WTC11 (cell line): Measurements from ENCODE around the gene HECTD4.

Experiments
- CTCF ChIP-seq: fragments of 200-600 bp; IDR thresholded peaks from 2 replicates; pipeline ENCODE4 v1.8.0; 2022; ENCODE audit warnings: antibody characterized with exemption
- MAX ChIP-seq: sonication (generic); formaldehyde crosslinking; IDR thresholded peaks from 2 replicates; pipeline ENCODE4 v1.8.0; 2022; ENCODE audit warnings: mild to moderate bottlenecking, missing genetic modification reagents
- NFYB ChIP-seq: sonication (generic); formaldehyde crosslinking; conservative IDR thresholded peaks from 2 replicates; pipeline ENCODE4 v1.8.0; 2022; ENCODE audit warnings: low read depth, missing genetic modification reagents
- PRDM15 ChIP-seq: sonication (generic); formaldehyde crosslinking; IDR thresholded peaks from 2 replicates; pipeline ENCODE4 v1.8.0; 2022; ENCODE audit warnings: missing genetic modification reagents
- ZNF416 ChIP-seq: fragments of 250-450 bp; sonication (Bioruptor Pico); IDR thresholded peaks from 2 replicates; pipeline ENCODE4 v1.9.0; 2021; ENCODE audit warnings: mild to moderate bottlenecking, inconsistent platforms
- ZNF423 ChIP-seq: fragments of 250-450 bp; sonication (Bioruptor Pico); IDR thresholded peaks from 2 replicates; pipeline ENCODE4 v2.1.2; 2022; ENCODE audit warnings: mild to moderate bottlenecking, moderate library complexity
- TF ChIP-seq, protein P1 (sequence below): sonication (generic); formaldehyde crosslinking; IDR thresholded peaks from 2 replicates; pipeline ENCODE4 v1.8.1; 2023; ENCODE audit warnings: mild to moderate bottlenecking, missing genetic modification reagents, borderline replicate concordance
- TF ChIP-seq, protein P2 (sequence below): sonication (generic); formaldehyde crosslinking; IDR thresholded peaks from 2 replicates; pipeline ENCODE4 v1.8.1; 2023; ENCODE audit warnings: mild to moderate bottlenecking, missing genetic modification reagents, moderate library complexity

DNA sequence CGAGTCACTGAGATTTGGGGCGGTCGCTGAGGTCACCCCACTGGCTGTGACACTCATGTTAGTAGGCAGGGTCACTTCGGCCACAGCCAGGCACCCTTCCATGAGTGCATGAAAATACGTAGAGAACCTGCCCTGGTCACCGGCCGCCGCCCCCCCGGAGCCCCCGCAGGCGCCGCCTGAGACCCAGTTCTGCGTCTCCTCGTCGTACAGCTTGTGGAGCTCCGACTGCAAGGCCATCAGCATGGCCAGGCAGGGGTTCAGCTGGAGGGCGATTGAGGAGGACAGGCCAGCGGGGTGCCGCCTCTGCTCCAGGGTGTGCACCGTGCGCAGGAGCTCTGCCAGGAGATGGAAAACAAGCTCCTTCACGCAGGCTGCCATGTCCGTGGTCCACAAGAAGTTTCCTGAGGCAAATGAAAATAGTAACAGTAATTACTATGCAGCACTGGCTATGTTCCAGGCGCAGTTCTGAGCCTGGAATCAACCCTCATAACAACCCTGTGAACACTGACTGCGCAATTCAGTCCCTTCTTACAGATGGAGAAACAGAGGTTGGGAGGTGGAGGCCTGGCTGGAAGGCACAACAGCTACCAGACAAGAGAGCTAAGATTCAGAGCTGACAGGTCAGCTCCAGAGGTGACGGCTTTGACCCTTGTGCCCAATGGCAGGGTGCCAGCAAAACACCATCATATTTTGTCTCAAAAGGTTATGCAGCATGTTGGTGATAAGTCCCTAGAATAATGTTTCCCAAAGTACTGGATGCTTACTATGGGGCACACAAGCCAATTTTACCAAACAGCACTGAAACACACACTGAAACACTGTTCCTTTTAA is 196.9 kb downstream of the HECTD4 start:
- no peak for TF ChIP-seq CTCF
- TF ChIP-seq ZNF423 (CRISPR knock-in tag) = no peak
- no peak for TF ChIP-seq MAX (CRISPR knock-in tag)
- TF ChIP-seq PRDM15 (CRISPR knock-in tag) = no peak
- TF ChIP-seq ZNF416 (CRISPR knock-in tag) = no peak
- TF ChIP-seq, protein P1, sequence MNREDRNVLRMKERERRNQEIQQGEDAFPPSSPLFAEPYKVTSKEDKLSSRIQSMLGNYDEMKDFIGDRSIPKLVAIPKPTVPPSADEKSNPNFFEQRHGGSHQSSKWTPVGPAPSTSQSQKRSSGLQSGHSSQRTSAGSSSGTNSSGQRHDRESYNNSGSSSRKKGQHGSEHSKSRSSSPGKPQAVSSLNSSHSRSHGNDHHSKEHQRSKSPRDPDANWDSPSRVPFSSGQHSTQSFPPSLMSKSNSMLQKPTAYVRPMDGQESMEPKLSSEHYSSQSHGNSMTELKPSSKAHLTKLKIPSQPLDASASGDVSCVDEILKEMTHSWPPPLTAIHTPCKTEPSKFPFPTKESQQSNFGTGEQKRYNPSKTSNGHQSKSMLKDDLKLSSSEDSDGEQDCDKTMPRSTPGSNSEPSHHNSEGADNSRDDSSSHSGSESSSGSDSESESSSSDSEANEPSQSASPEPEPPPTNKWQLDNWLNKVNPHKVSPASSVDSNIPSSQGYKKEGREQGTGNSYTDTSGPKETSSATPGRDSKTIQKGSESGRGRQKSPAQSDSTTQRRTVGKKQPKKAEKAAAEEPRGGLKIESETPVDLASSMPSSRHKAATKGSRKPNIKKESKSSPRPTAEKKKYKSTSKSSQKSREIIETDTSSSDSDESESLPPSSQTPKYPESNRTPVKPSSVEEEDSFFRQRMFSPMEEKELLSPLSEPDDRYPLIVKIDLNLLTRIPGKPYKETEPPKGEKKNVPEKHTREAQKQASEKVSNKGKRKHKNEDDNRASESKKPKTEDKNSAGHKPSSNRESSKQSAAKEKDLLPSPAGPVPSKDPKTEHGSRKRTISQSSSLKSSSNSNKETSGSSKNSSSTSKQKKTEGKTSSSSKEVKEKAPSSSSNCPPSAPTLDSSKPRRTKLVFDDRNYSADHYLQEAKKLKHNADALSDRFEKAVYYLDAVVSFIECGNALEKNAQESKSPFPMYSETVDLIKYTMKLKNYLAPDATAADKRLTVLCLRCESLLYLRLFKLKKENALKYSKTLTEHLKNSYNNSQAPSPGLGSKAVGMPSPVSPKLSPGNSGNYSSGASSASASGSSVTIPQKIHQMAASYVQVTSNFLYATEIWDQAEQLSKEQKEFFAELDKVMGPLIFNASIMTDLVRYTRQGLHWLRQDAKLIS (CRISPR knock-in tag) = no peak
- no peak for TF ChIP-seq NFYB
- TF ChIP-seq, protein P2, sequence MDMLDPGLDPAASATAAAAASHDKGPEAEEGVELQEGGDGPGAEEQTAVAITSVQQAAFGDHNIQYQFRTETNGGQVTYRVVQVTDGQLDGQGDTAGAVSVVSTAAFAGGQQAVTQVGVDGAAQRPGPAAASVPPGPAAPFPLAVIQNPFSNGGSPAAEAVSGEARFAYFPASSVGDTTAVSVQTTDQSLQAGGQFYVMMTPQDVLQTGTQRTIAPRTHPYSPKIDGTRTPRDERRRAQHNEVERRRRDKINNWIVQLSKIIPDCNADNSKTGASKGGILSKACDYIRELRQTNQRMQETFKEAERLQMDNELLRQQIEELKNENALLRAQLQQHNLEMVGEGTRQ (CRISPR knock-in tag) = no peak
